ENCODE results near the gene PRR36. TPM values are rescaled to one million over a fixed set of nuclear protein-coding genes. Genes with fewer than 3 reads are reported as not detected.

The PRR36 gene
- total RNA-seq, 1 donor from 2014 or later, result 0.80 TPM

DNA sequence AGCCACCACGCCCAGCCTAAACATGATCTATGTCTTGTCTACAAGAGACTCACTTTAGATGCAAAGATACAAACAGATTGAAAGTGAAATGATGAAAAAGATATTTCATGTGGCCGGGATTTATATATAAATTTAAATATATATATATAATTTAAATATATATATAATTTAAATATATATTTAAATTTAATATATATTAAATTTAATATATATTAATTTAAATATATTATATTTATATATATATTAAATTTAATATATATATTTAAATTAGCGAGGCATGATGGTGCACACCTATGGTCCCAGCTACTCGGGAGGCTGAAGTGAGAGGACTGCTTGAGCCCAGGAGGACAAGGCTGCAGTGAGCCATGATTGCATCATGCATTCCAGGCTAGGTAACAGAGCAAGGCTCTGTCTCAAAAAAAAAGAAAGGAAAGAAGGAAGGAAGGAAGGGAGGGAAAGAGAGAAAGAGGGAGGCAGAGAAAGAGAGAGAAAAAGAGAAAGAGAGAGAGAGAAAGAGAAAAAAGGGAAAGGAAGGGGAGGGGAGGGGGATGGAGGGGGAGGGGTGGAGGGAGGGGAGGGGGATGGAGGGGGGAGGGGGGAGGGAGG is 51.2 kb downstream of the PRR36 start:
- Mint-ChIP-seq H3K9me3 (ENCODE audit: low read depth) (peaks cover 8% of the 10 kb centered on the region), H3K4me3 (ENCODE audit: unreplicated experiment) (no peak overlapping the region), H3K27me3 (ENCODE audit: low read depth) (peaks cover 26% of the 10 kb centered on the region), H3K27ac (ENCODE audit: unreplicated experiment) (no peak overlapping the region), H3K4me1 (ENCODE audit: low read depth) (no peaks in the 10 kb centered on the region), H3K36me3 (ENCODE audit: low read depth) (peaks cover 4% of the 10 kb centered on the region)
- TF ChIP-seq, protein P1, sequence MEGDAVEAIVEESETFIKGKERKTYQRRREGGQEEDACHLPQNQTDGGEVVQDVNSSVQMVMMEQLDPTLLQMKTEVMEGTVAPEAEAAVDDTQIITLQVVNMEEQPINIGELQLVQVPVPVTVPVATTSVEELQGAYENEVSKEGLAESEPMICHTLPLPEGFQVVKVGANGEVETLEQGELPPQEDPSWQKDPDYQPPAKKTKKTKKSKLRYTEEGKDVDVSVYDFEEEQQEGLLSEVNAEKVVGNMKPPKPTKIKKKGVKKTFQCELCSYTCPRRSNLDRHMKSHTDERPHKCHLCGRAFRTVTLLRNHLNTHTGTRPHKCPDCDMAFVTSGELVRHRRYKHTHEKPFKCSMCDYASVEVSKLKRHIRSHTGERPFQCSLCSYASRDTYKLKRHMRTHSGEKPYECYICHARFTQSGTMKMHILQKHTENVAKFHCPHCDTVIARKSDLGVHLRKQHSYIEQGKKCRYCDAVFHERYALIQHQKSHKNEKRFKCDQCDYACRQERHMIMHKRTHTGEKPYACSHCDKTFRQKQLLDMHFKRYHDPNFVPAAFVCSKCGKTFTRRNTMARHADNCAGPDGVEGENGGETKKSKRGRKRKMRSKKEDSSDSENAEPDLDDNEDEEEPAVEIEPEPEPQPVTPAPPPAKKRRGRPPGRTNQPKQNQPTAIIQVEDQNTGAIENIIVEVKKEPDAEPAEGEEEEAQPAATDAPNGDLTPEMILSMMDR (IDR thresholded peaks at IDR 0.05), result no peak
- no peak for DNase-seq (ENCODE audit: low spot score)

DNA sequence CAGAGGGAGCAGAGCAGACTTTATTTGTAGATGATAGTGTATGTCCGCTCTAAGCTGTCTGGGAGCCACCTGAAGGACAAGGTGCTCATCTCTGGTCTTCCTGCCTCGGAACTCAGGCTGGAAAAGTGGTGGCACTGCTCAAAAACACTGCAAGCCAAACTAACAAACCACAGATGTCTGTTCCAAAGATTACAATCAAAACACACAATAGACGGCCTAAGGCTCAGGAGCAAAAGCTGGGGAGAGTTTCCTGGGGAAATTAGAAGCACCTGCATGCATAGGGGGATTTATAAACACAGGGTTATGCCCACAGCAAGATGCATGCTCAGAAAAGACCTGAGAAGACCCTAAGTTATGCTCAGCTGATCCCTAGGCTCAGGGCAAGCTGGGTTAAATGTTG is 53.6 kb downstream of the PRR36 start:
- Mint-ChIP-seq H3K27me3 (ENCODE audit: low read depth) (peaks cover 25% of the 10 kb centered on the region), H3K4me3 (ENCODE audit: unreplicated experiment) (no peak overlapping the region), H3K4me1 (ENCODE audit: low read depth) (no peaks in the 10 kb centered on the region)

DNA sequence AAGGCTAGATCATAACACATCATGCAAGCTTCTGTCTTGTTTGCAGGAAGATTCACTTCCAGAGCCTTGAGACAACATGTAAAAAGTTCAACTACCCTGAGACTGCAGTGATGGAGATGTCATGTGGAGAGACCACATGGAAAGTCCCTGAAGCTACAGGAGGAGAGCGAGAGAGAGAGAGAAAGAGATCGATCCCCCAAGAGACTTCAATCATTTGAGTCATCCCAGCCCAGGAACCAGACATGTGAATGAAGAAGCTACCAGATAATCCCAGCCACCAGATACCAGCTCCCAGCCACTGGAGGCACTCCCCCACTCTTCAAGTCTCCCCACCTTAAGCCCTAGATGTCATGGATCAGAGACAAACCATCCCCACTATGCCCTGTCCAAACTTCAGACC is 54.9 kb downstream of the PRR36 start:
- H3K4me1 Mint-ChIP-seq (ENCODE audit: low read depth), result no peaks in the 10 kb centered on the region
- H3K27me3 Mint-ChIP-seq (ENCODE audit: low read depth), result peaks cover 30% of the 10 kb centered on the region
- no peak overlapping the region for H3K27ac Mint-ChIP-seq (ENCODE audit: unreplicated experiment)
- no peak overlapping the region for H3K4me3 Mint-ChIP-seq (ENCODE audit: unreplicated experiment)
- TF ChIP-seq, protein P1 (IDR thresholded peaks at IDR 0.05), result no peak
- H3K9me3 Mint-ChIP-seq (ENCODE audit: low read depth), result peaks cover 16% of the 10 kb centered on the region
- DNase-seq (ENCODE audit: low spot score), result no peak
- peaks cover 4% of the 10 kb centered on the region for H3K36me3 Mint-ChIP-seq (ENCODE audit: low read depth)

More for the DNA sequence above, 53.6 kb downstream of the PRR36 start:
- H3K36me3 Mint-ChIP-seq (ENCODE audit: low read depth), result peaks cover 4% of the 10 kb centered on the region
- no peak for DNase-seq (ENCODE audit: low spot score)
- H3K9me3 Mint-ChIP-seq (ENCODE audit: low read depth), result peaks cover 16% of the 10 kb centered on the region
- TF ChIP-seq, protein P1 (IDR thresholded peaks at IDR 0.05), result no peak
- H3K27ac Mint-ChIP-seq (ENCODE audit: unreplicated experiment), result no peak overlapping the region

DNA sequence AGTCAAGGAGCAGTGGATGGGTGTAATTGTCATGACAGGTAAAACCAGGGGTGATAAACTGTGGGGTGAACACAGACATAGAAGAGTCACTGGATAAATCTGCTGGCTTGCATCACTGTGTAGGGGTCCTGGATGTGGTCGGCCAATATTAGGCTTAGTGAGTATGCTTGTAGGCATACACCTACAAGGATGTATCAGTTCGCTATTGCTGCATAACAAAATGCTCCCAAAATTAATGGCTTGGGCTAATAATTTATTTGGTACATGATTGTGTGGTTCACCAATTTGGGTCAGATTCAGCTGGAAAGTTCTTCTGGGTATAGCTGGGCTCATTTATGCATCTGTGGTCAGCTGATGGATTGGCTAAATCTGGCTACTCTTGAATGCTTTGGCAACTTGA is 55.4 kb downstream of the PRR36 start:
- Mint-ChIP-seq H3K9me3 (ENCODE audit: low read depth) (peaks cover 16% of the 10 kb centered on the region), H3K27ac (ENCODE audit: unreplicated experiment) (no peak overlapping the region), H3K27me3 (ENCODE audit: low read depth) (peaks cover 30% of the 10 kb centered on the region), H3K4me1 (ENCODE audit: low read depth) (no peaks in the 10 kb centered on the region), H3K4me3 (ENCODE audit: unreplicated experiment) (no peak overlapping the region), H3K36me3 (ENCODE audit: low read depth) (peaks cover 4% of the 10 kb centered on the region)
- TF ChIP-seq, protein P1 (IDR thresholded peaks at IDR 0.05), result no peak
- DNase-seq (ENCODE audit: low spot score), result no peak

Other genes starting within 250 kb of the PRR36 start
- gene XAB2, start 244.8 kb downstream of the PRR36 start, total RNA-seq, result 26.7 to 29.8 TPM (median 27.4 TPM) in 3 replicates
- 78.8 to 113 TPM (median 80.7 TPM) in 3 replicates for gene PET100, start 244.6 kb downstream of the PRR36 start, total RNA-seq
- gene PCP2, start 240.7 kb downstream of the PRR36 start, total RNA-seq, result not detected in 3 replicates
- gene STXBP2, start 237.3 kb downstream of the PRR36 start, total RNA-seq, result 2.7 to 10.2 TPM (median 8.1 TPM) in 3 replicates
- not detected in 3 replicates for gene RETN, start 205.3 kb downstream of the PRR36 start, total RNA-seq
- not detected in 3 replicates for gene MCEMP1, start 197.3 kb downstream of the PRR36 start, total RNA-seq
- 94.3 to 107 TPM (median 97.2 TPM) in 3 replicates for gene TRAPPC5, start 193.6 kb downstream of the PRR36 start, total RNA-seq
- gene FCER2, start 172.3 kb downstream of the PRR36 start, total RNA-seq, result not detected in 3 replicates
- not detected in 3 replicates for gene CLEC4G, start 142.3 kb downstream of the PRR36 start, total RNA-seq
- gene CD209, start 126.9 kb downstream of the PRR36 start, total RNA-seq, result not detected in 3 replicates
- gene CLEC4M, start 111.1 kb downstream of the PRR36 start, total RNA-seq, result not detected in 3 replicates
- 27.4 to 30.6 TPM (median 28.4 TPM) in 3 replicates for gene EVI5L, start 44.2 kb downstream of the PRR36 start, total RNA-seq
- 1.9 to 6.9 TPM (median 4.8 TPM) in 3 replicates for gene LRRC8E, start 14.1 kb upstream of the PRR36 start, total RNA-seq
- 24.4 to 27.5 TPM (median 25.7 TPM) in 3 replicates for gene MAP2K7, start 29.5 kb upstream of the PRR36 start, total RNA-seq
- 8.1 to 11.6 TPM (median 11.2 TPM) in 3 replicates for gene TGFBR3L, start 40.4 kb upstream of the PRR36 start, total RNA-seq
- gene SNAPC2, start 45.9 kb upstream of the PRR36 start, total RNA-seq, result 17.1 to 27.9 TPM (median 26.4 TPM) in 3 replicates
- gene CTXN1, start 51.7 kb upstream of the PRR36 start, total RNA-seq, result 21.8 to 41.5 TPM (median 36.0 TPM) in 3 replicates
- gene TIMM44, start 69.3 kb upstream of the PRR36 start, total RNA-seq, result 47.1 to 75.4 TPM (median 68.0 TPM) in 3 replicates
- gene ELAVL1, start 131.3 kb upstream of the PRR36 start, total RNA-seq, result 67.9 to 80.5 TPM (median 71.9 TPM) in 3 replicates
- gene CCL25, start 178.4 kb upstream of the PRR36 start, total RNA-seq, result not detected in 3 replicates